Measurements from ENCODE around the gene HRAS.

HRAS gene

GRCh38 chr11:496834-497564, 38.4 kb downstream of the HRAS start:
- no peak for DNase-seq (ENCODE audit: low read depth, low spot score)

GRCh38 chr11:495537-495931, 39.8 kb downstream of the HRAS start:
- DNase-seq (ENCODE audit: low read depth, low spot score): no peak

- no peak for DNase-seq (ENCODE audit: low read depth, low spot score)
Measured at GRCh38 chr11:494761-495536, 40.4 kb downstream of the HRAS start.

DNA sequence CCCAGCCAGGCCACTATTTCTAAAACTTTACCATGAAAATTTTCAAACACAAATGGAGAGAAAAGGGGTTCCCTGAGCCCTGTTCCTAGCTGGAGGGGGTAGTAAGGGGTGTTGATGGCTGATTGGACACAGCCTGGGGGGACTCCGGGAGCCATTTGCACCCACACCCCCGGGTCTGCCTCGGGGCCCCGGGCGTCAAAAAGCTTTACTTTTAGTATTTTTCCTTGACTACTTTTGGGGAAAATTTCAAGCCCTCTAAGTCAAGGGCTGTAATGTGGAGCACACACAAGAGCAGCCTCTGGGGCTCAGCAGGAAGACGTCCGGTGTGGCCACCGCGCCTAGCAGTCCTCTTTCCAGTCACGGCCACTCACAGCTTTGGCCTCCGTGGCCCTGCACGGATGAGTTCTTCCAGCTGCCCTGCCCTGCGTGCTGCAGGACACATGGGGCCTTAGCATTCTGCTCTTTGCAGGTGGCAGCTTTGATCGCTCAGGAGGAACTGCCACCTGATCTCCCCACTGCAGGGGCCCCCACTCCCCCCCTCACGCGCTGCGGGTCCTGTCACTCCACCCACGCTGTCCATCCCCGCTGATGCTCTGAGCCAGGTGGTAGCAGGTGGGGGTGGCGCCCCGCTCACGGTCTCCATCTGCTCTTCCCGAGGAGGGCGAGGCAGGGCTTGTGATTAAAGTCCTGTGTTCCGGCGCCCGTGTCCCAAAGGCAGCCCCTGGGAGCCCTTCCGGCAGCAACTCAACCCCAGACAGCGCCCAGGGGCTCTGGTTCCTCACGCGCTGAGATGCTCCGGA, 42.7 kb downstream of the HRAS start:
- no peak for DNase-seq (ENCODE audit: low read depth, low spot score)

DNA sequence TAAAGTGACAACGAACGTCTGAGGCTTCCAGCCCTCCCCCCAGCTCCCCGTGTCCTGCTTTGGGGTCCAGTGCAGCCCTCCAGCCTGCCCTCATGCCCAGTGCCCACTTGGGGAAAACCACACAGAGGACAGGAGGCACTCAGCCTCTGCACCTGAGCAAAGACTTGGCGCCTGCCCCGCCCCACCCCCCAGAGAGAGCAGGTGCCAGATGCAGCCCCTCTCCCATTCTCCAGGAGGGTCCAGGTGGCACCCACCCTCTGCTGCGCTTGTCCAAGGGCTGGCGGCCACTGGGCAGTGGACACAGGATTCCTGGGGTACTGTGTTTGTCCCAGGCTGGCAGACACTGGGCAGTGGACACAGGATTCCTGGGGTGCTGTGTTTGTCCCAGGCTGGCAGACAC, 44.0 kb downstream of the HRAS start:
- DNase-seq (ENCODE audit: low read depth, low spot score): no peak

DNA sequence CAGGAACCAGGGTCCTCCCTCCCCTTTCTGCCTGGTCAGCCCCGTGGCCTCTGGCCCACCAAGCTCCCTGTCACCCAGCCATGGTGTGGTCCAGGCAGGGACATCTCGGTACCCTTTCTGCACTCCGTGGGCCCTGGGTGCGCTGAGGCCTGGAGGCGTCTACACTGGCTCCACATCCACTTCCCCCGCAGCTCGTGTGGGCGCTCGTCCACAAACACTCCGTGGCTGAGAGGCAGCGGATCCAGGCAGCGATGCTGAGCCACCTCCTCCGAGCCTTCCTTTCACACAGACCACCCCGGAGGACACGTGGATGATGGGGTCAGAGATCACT, 44.5 kb downstream of the HRAS start:
- no peak for DNase-seq (ENCODE audit: low read depth, low spot score)

GRCh38 chr11:490186-490929, 45.0 kb downstream of the HRAS start:
- DNase-seq (ENCODE audit: low read depth, low spot score): no peak

GRCh38 chr11:489610-490185, 45.7 kb downstream of the HRAS start:
- no peak for DNase-seq (ENCODE audit: low read depth, low spot score)

DNA sequence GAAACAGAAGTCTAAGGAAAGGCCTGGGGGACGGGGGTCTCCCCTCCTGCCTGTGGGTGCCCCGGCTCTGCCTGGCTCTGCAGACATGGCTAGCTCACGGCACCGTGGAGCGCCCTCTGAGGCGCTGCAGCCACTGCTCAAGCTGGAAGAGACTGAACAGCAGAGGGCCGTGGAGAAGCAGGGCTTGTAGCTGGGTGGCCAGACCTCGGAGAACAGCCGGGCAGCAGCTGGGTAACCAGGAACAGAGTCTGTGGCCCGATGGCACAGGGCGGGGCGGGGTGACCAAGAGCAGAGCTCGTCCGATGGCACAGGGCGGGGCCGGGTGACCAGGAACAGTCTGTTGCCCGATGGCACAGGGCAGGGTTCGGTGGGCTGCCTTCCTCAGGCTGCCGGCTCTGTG, 46.4 kb downstream of the HRAS start:
- no peak for DNase-seq (ENCODE audit: low read depth, low spot score)

- DNase-seq (ENCODE audit: low read depth, low spot score): no peak
Measured at GRCh38 chr11:488579-488978, 46.8 kb downstream of the HRAS start.

- no peak for DNase-seq (ENCODE audit: low read depth, low spot score)
Measured at GRCh38 chr11:488062-488461, 47.3 kb downstream of the HRAS start.

- no peak for DNase-seq (ENCODE audit: low read depth, low spot score)
Measured at GRCh38 chr11:487571-488021, 47.8 kb downstream of the HRAS start.

DNA sequence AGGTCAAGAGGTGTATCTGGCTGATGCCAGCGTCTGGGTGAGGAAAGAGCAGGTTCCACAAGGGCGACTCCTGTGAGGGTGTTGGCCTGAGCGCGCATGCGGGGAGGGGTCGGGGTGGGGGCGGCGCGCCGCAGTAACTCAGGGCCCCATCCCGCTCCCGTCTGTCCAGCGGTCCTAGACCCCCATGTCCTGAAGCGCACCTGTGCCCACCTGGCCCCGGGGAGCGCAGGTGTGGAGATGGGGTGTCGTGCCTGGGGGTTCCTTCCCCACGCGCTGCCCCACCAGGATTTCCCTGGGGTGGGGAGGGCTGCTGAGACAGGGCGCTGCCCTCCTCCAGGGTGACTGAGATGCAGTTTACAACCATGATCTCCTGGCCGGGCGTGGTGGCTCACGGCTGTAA, 49.2 kb downstream of the HRAS start:
- no peak for DNase-seq (ENCODE audit: low read depth, low spot score)

- DNase-seq (ENCODE audit: low read depth, low spot score): no peak
Measured at GRCh38 chr11:484616-485015, 50.8 kb downstream of the HRAS start.
